Measurements from ENCODE around the gene FYN.

The FYN gene

GRCh38 chr6:111734068-111735061, 138.9 kb downstream of the FYN start:
- TF ChIP-seq CTCF (IDR thresholded peaks at IDR 0.05): no peak

- no peak for TF ChIP-seq CTCF (IDR thresholded peaks at IDR 0.05)
Observed at GRCh38 chr6:111732390-111732789, 140.9 kb downstream of the FYN start.

- no peak for TF ChIP-seq CTCF (IDR thresholded peaks at IDR 0.05)
Observed at GRCh38 chr6:111731456-111732195, 141.6 kb downstream of the FYN start.

- TF ChIP-seq CTCF (IDR thresholded peaks at IDR 0.05): no peak
Observed at GRCh38 chr6:111730864-111731263, 142.4 kb downstream of the FYN start.

GRCh38 chr6:111727802-111728201, 145.4 kb downstream of the FYN start:
- peak; percentile 42; the same call in 1 of the 2 replicates for TF ChIP-seq CTCF (IDR thresholded peaks at IDR 0.05)

GRCh38 chr6:111727041-111727440, 146.2 kb downstream of the FYN start:
- no peak for TF ChIP-seq CTCF (IDR thresholded peaks at IDR 0.05)

GRCh38 chr6:111725446-111726112, 147.7 kb downstream of the FYN start:
- no peak for TF ChIP-seq CTCF (IDR thresholded peaks at IDR 0.05)

Data from LNCAP (cell line).